OCI-M1 (cell line): Measurements from ENCODE around the gene AUP1.
"Not testable (repeated sequence)": the region's sequence is repeated elsewhere in the genome, so short reads cannot be mapped to it uniquely, and the experiment has no call there.

Experiments used
- DNase-seq: peaks from one replicate; lab custom pipeline; 2025; lab: John Stamatoyannopoulos, UW

The AUP1 gene

DNA sequence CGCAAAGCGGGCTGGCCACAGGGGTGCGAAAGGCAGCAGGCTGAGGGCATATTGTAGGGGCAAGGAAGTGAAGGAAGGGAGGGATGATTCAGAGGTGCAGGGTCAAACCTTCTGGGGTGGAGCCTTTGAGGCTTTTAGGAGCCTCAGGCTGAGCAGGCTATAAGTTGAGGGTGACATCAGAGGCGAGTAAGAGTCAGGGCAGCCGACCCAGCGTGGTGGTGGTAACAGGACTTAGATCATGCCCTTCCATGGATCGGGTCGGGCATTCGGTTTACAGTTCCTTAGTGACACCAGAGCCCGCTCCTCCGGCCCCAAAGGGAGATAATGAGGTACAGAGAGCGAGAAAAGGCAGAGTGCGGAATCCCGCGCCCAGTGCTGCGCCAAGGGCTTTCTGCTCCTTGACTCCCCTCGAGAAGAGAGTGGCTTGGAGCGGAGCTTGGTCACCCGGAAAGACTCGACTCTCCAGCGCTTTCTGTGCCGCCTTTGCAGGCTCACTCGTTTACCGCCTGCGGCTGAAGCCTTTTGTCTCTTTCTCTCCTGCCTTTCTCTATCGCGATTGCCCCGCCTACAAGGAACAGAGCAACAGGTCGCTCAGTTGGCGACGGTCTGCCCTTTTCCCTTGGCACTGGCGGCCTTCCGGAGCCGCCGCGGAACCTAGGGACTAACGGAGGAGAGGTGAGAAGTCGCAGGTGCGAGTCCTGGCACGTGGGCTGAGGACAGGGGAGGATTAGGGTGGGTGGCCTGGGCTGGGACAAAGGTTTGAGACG lies 30.8 kb downstream of the AUP1 start:
- DNase-seq = no peak

DNA sequence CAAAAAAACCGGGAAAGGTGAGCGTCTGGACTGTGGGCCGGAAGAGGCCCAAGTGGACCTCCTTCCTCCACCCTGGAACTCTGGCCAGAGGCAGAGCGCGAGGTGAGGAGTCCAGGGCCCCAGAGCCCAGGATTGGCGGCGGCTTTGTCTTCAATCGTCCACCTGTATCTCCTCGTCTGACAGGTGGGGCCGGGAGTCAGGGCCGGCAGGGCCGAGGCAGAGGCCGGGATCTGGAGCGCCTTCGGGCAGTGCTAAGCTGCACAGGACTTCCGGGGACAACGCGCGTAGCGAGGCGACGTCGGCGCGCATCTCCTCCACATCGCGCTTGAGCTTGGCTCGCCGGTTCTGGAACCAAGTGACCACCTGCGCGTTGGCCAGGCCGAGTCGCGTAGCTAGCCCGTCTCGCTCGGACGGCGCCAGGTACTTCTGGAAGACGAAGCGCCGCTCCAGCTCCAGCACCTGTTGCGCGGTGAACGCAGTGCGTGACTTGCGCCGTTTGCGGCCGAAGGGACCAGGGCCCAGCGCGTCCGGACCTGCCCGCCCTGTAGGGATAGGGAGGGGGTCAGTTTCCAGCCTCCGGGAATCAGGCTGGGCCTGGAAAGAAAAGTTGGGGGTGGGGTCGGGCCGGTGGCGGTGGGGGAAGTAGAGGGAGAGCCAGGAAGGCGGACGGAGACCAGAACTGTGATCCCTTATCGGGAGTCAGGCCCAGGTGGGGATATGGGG lies 31.6 kb downstream of the AUP1 start:
- DNase-seq = no peak

- no peak for DNase-seq
Observed at GRCh38 chr2:74496997-74497776, 32.3 kb downstream of the AUP1 start.

DNA sequence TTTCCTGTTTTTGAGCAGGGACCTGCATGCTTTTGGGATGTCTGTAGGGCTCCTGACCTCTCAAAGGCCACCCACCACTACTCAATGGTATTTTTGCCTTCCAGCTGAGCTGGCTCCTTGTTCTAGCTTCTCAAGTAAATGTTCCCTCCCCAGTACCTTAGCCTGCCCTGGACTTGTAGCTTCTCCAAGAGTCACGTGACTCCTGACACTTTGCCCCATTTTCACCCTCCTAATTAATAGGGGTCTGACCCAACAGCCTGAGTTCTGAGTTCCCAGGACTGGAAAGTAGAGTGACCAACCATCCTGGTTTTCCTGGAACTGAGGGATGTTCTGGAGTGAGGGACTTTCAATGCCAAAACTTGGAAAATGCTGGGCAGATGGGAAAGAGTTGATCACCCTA lies 34.1 kb downstream of the AUP1 start:
- no peak for DNase-seq

- no peak for DNase-seq
Observed at GRCh38 chr2:74493546-74493945, 36.0 kb downstream of the AUP1 start.

DNA sequence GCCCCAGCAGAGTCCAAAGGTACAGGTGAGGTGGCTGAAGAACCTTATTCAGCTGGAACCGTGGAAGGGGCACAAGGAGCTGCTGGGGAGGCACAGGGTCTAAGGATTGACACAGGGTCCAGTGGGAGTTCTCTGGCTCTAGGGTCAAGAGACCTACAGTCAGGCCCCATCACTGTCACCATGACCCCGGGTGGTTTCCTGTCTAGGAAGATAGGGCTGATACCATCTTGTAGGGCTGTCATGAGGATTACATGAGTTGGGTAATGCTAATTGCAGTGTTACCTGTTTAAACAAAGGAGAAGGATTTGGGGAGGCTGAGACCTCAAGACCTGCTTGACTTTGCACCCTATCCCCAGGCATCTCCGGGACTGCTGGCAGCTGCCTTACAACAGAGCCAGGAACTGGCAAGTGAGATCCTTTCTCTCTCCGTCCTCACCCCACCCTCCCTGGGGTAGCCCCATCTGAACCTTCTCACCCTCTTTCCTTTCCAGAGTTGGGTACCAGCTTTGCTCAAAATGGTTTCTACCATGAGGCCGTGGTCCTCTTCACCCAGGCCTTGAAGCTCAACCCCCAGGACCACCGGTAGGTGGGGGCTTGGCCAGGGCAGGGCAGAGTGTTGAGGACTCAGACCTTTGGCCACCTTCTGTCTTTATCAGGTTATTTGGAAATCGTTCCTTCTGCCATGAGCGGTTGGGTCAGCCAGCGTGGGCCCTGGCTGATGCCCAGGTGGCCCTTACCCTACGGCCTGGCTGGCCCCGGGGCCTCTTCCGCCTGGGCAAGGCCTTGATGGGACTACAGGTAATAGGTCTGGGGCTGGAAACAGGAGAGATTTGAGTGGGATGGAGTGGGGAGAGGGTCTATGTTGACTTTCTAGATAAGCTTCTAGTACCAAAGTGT lies 37.6 kb downstream of the AUP1 start:
- DNase-seq = no peak

DNA sequence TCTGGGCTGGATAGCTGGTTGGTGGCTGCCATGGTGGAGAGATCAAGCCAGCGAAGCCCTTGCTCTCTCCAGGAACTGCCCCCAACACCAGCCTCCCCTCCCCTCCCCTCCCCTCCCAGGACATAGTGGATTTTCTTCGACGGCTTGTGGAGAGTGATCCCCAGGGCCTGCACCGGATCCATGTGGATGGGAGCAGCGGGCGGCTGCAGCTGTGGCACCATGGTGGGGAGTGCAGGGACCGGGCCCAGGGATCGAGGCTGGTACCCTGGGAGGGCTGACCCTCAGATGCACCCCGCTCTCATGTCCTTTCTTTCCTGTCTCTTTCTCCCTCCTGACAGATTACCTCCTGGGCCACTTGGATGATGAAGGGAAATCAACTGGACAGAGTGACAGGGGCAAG lies 39.6 kb downstream of the AUP1 start:
- DNase-seq = no peak

- no peak for DNase-seq
Observed at GRCh38 chr2:74488643-74489481, 40.6 kb downstream of the AUP1 start.

DNA sequence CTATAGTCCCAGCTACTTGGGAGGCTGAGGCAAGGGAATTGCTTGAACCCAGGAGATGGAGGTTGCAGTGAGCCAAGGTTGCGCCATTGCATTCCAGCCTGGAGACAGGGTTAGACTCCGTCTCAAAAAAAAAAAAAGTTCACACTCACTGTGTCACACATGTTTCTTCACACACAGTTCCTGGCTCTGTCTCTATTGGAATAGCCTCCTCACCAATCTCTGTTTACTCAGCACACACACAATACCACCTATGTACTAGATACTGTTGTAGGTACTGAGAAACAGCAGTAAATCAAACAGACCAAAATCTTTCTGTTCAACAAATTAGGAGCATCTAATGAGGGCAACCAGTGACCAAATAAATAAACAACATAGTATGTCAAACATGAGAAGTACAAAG lies 43.4 kb downstream of the AUP1 start:
- no peak for DNase-seq

DNA sequence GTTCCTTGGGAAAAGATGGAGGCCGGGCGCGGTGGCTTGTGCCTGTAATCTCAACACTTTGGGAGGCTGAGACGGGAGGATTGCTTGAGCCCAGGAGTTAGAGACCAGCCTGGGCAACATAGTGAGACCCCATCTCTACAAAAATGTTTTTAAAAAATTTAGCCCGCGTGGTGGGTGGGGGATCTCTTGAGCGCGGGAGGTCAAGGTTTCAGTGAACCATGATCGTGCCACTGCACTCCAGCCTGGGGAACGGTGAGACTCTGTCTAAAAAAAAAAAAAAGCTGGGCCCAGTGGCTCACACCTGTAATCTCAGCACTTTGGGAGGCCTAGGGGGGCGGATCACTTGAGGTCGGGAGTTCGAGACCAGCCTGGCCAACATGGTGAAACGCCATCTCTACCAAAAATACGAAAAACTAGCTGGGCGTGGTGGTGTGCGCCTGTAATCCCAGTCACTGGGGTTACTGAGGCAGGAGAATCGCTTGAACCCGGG lies 45.8 kb downstream of the AUP1 start:
- DNase-seq = not testable (repeated sequence)

- peak; percentile 94 for DNase-seq
Observed at GRCh38 chr2:74482801-74483674, 46.5 kb downstream of the AUP1 start, which contains the start of the genes CCDC142 and TTC31. Gene CCDC142 (minus strand): TSS chr2:74482998. CDS start chr2:74482837, 161 bp downstream. Gene TTC31 (plus strand): TSS chr2:74483081. CDS start chr2:74483096, 15 bp downstream.

DNA sequence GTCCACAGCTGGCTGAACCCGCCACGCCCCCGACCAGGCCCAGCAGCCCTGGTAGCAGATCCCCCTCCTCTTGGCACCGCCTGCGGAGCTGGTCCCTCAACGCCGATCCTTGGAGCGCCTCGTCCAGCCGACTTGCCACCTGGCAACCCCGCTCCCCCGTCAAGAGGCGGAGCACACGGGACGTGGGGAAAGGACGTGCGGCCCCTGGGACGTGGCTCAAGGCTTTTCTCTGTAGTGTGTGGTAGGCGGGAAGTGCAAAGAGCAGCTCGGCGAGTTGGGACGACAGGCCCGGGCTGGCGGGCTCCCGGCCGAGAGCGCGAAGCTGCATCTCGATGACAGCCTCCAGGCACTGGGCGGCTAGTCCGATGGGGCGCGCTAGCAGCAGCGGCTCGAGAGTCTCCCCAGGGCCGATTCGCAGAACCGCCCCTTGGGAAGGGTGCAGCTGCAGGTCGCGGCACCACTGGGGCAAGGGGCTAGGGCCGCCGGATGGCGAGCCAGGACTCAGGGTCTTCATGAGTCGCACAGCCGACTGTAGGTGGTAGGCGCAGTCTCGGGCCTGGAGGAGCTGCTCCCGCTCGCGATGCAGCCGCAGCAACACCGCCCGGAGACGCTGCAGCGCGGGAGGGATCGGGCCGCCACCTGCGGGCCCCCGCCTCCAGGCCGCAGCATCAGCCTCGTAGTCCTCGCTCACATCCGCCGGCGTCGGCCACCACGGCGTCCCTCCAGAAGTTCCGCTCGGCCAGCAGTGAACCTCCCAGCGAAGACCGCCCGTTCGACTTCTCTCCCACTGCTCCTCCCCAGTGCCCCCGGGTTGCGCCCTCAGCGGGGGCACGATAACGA lies 47.3 kb downstream of the AUP1 start:
- DNase-seq = peak; percentile 38

GRCh38 chr2:74481431-74481830 lies 48.1 kb downstream of the AUP1 start:
- no peak for DNase-seq
